Natural killer cell treated with Interleukin-12 subunit alpha and Interleukin-12 subunit beta and Interleukin-15 and Interleukin-18, amount 100 ng/mL, for 72 hours (primary cell): Measurements from ENCODE around the gene SUSD6. TPM values are rescaled to one million over a fixed set of nuclear protein-coding genes. Genes with fewer than 3 reads are reported as not detected.
"Not testable (repeated sequence)": the region's sequence is repeated elsewhere in the genome, so short reads cannot be mapped to it uniquely, and the experiment has no call there.

Experiments
- ATAC-seq, 2 donors: fragments of 150-1000 bp; cut with Tn5 transposase in 1 of 2; sonication (Bioruptor Pico), chemical (Tn5 transposase) in 1 of 2; 2 replicates each; pipeline ENCODE4 v1.10.0; 2021
- DNase-seq: peaks from one replicate; pipeline ENCODE4 v3.0.0; 2022; ENCODE audit warnings: low spot score
- H3K27ac Mint-ChIP-seq, 2 donors: 1 replicate in 1 of 2; 2 replicates in 1 of 2; pipeline ENCODE4 v1.8.0; 2022; ENCODE audit warnings: mixed read lengths in 2 of 2, mild to moderate bottlenecking in 1 of 2, moderate library complexity in 1 of 2
- H3K27me3 Mint-ChIP-seq, 2 donors: 1 replicate in 1 of 2; 2 replicates in 1 of 2; pipeline ENCODE4 v1.8.0; 2022; ENCODE audit warnings: mixed read lengths in 2 of 2
- H3K36me3 Mint-ChIP-seq: one replicate; pipeline ENCODE4 v1.8.0; 2022; ENCODE audit warnings: mixed read lengths
- H3K4me1 Mint-ChIP-seq, 2 donors: 1 replicate in 1 of 2; 2 replicates in 1 of 2; pipeline ENCODE4 v1.8.0; 2022; ENCODE audit warnings: low read depth in 2 of 2, mixed read lengths in 2 of 2, mild to moderate bottlenecking in 1 of 2
- H3K4me3 Mint-ChIP-seq: one replicate; pipeline ENCODE4 v1.8.0; 2022; ENCODE audit warnings: mixed read lengths
- H3K9me3 Mint-ChIP-seq: 2 replicates; pipeline ENCODE4 v1.8.0; 2022; ENCODE audit warnings: mixed read lengths
- total RNA-seq, 2 donors: library from RNA; stranded (reverse); gene quantifications; one replicate each; pipeline ENCODE4 v1.2.3, GENCODE V29; 2022

SUSD6 gene
- total RNA-seq, 2 donors from 2014 or later, result 111 to 139 TPM

DNA sequence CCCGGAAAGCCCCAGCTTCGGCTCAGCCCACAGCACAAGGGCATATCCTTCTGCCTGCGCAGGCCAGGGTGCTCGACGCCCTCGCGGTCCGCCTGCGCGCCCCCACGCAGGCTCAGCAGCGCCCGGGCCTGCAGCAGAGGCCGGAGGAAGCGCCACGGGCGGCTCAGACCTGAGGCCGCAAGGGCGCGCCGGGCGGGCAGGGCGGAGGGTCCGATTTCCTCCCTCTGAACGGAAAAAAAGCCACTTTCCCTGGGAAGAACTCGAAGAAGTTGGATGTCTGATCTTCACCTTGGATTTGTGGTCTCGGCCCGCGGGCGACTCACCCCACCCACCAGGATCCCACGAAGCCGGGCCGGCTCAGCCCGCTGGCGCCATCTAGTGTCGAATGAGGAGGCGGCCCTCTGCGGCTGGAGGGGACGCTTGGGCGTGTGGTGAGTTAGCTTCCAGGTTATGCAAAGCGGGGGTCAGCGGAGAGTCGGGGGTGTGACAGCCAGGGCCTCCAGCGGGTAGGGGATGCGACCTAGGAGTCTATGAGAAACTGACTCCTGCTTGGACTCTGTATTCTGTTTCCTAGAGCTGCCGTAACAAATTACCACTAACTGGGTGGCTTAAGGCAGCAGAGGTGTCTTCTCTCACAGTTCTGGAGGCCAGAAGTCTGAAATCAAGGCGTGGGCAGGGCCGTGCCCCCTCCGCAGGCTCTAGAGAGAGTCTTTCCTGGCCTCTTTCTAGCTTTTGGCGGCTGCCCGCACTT lies 115.5 kb downstream of the SUSD6 start:
- Mint-ChIP-seq H3K27ac (peak overlapping the region; percentile 79 to 93), H3K27me3 (no peaks in the 10 kb centered on the region), H3K4me1 (peaks cover 36 to 41% of the 10 kb centered on the region in 2 donors), H3K9me3 (no peaks in the 10 kb centered on the region), H3K36me3 (no peaks in the 10 kb centered on the region), H3K4me3 (peak overlapping the region; percentile 84)
- DNase-seq (peak; percentile 92), ATAC-seq (peak; percentile 95 to 96)

DNA sequence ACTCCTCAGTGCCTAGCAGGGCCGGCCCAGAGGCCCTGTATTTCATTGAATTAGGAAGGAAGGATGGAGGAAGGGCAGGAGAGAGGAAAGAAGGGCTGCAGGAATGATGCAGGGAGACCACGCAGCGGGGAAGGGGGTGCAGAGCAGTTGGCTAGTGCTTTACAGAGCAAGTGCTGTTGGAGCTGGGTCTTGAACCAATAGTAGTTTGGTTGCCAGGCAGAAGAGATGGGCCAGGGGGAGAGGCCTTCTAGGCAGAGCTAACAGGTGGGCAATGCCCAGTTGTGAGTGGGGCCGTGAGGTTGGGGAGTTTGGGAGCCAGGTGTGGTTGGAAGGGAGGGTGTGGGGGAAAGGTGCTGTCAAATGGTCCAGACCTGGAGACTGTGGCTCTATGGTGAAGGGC lies 116.5 kb downstream of the SUSD6 start:
- ATAC-seq (no peak), DNase-seq (no peak)
- H3K4me3 Mint-ChIP-seq, result peak overlapping the region; percentile 84
- H3K27me3 Mint-ChIP-seq, result no peaks in the 10 kb centered on the region
- H3K36me3 Mint-ChIP-seq, result no peaks in the 10 kb centered on the region
- no peaks in the 10 kb centered on the region for H3K9me3 Mint-ChIP-seq
- peaks cover 36 to 41% of the 10 kb centered on the region in 2 donors for H3K4me1 Mint-ChIP-seq
- peak overlapping the region; percentile 79 to 93 for H3K27ac Mint-ChIP-seq

DNA sequence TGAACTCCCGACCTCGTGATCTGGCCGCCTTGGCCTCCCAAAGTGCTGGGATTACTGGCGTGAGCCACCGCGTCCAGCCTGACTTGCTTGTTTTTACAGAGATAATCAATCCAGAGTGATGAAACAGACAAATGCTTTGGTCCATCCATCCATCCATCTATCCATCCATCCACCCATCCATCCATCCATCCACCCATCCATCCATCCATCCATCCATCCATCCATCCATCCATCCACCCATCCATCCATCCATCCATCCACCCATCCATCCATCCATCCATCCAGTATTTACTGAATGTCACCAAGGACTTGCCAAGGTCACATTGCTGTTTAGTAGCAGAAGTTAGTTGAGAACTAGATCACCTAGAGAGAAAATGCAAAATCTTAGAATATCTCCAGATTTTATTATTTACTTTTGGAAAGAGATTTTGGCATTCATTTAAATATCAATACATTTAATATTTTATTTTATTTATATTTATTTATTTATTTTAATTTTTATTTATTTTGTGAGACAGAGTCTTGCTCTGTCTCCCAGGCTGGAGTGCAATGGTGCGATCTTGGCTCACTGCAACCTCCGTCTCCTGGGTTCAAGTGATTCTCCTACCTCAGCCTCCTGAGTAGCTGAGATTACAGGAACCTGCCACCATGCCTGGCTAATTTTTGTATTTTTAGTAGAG lies 120.7 kb downstream of the SUSD6 start:
- H3K27ac Mint-ChIP-seq, ATAC-seq, H3K4me3 Mint-ChIP-seq, DNase-seq, H3K9me3 Mint-ChIP-seq, H3K36me3 Mint-ChIP-seq, H3K27me3 Mint-ChIP-seq: not testable (repeated sequence)
- H3K4me1 Mint-ChIP-seq, result peaks cover 24 to 25% of the 10 kb centered on the region in 2 donors

DNA sequence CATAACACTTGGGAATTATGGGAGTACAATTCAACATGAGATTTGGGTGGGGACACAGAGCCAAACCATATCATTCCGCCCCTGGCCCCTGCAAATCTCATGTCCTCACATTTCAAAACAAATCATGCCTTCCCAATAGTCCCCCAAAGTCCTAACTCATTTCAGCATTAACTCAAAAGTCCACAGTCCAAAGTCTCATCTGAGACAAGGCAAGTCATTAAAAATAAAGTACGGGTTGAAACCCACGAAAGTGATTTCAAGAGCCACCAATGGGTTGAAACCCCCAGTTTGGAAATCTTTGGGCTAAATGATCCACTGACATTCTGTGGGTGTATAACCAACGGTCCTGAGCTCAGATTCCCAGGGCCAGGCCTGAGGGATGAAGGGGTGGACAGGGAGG lies 125.0 kb downstream of the SUSD6 start:
- not testable (repeated sequence) for DNase-seq, ATAC-seq, H3K36me3 Mint-ChIP-seq, H3K9me3 Mint-ChIP-seq, H3K4me1 Mint-ChIP-seq, H3K27me3 Mint-ChIP-seq, H3K27ac Mint-ChIP-seq, H3K4me3 Mint-ChIP-seq

GRCh38 chr14:69741055-69741454 lies 129.7 kb downstream of the SUSD6 start:
- Mint-ChIP-seq H3K27me3 (no peaks in the 10 kb centered on the region), H3K4me1 (no peaks in the 10 kb centered on the region), H3K27ac (no peak overlapping the region), H3K4me3 (no peak overlapping the region), H3K36me3 (no peaks in the 10 kb centered on the region), H3K9me3 (no peaks in the 10 kb centered on the region)
- DNase-seq, result no peak
- ATAC-seq, result no peak

GRCh38 chr14:69749956-69750355 lies 138.6 kb downstream of the SUSD6 start:
- H3K27me3 Mint-ChIP-seq, result no peaks in the 10 kb centered on the region
- no peak overlapping the region for H3K4me3 Mint-ChIP-seq
- DNase-seq (no peak), ATAC-seq (no peak)
- no peak overlapping the region for H3K27ac Mint-ChIP-seq
- peaks cover 0 to 8% of the 10 kb centered on the region in 2 donors for H3K4me1 Mint-ChIP-seq
- H3K9me3 Mint-ChIP-seq, result no peaks in the 10 kb centered on the region
- no peaks in the 10 kb centered on the region for H3K36me3 Mint-ChIP-seq

GRCh38 chr14:69750495-69750894 lies 139.1 kb downstream of the SUSD6 start:
- no peak overlapping the region for H3K4me3 Mint-ChIP-seq
- no peaks in the 10 kb centered on the region for H3K9me3 Mint-ChIP-seq
- no peak overlapping the region for H3K27ac Mint-ChIP-seq
- H3K4me1 Mint-ChIP-seq, result peaks cover 5 to 12% of the 10 kb centered on the region in 2 donors
- DNase-seq, result no peak
- ATAC-seq, result peak in 1 of 2 donors; percentile 9
- no peaks in the 10 kb centered on the region for H3K27me3 Mint-ChIP-seq
- no peaks in the 10 kb centered on the region for H3K36me3 Mint-ChIP-seq

GRCh38 chr14:69752773-69753172 lies 141.4 kb downstream of the SUSD6 start:
- Mint-ChIP-seq H3K36me3 (no peaks in the 10 kb centered on the region), H3K4me3 (no peak overlapping the region), H3K27ac (no peak overlapping the region), H3K27me3 (no peaks in the 10 kb centered on the region), H3K9me3 (no peaks in the 10 kb centered on the region), H3K4me1 (peaks cover 5 to 16% of the 10 kb centered on the region in 2 donors)
- ATAC-seq (no peak), DNase-seq (no peak)

GRCh38 chr14:69753860-69754259 lies 142.5 kb downstream of the SUSD6 start:
- peak overlapping the region in 1 of 2 donors; percentile 31 for H3K27ac Mint-ChIP-seq
- H3K27me3 Mint-ChIP-seq, result no peaks in the 10 kb centered on the region
- peaks cover 5 to 16% of the 10 kb centered on the region in 2 donors for H3K4me1 Mint-ChIP-seq
- no peaks in the 10 kb centered on the region for H3K36me3 Mint-ChIP-seq
- no peak overlapping the region for H3K4me3 Mint-ChIP-seq
- ATAC-seq, result no peak
- H3K9me3 Mint-ChIP-seq, result no peaks in the 10 kb centered on the region
- no peak for DNase-seq

DNA sequence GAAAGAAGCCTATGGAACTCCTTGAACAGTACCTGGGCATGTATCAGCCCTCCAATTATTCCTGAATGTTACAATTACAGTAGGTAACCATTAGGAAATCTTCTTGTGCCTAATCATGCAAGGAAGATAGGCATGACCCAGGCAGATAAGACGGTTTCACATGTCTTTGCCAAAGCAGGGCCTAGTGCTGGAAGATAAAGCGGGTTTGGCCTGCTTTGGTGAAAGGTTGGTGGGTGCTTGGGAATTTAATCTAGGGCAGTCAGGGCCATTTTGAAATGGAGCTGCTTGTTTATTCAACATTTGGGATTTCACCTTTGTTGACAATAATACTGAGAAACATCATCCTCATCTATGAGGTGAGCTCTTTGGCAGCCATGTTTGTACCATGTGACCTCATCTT lies 143.1 kb downstream of the SUSD6 start:
- H3K4me3 Mint-ChIP-seq, result no peak overlapping the region

GRCh38 chr14:69755296-69755695 lies 143.9 kb downstream of the SUSD6 start:
- no peak overlapping the region for H3K27ac Mint-ChIP-seq
- no peaks in the 10 kb centered on the region for H3K9me3 Mint-ChIP-seq
- DNase-seq, result no peak
- no peak for ATAC-seq
- H3K36me3 Mint-ChIP-seq, result no peaks in the 10 kb centered on the region
- H3K4me1 Mint-ChIP-seq, result peaks cover 5 to 16% of the 10 kb centered on the region in 2 donors
- no peak overlapping the region for H3K4me3 Mint-ChIP-seq
- no peaks in the 10 kb centered on the region for H3K27me3 Mint-ChIP-seq

More for the DNA sequence above, 143.1 kb downstream of the SUSD6 start:
- ATAC-seq, result no peak
- Mint-ChIP-seq H3K27me3 (no peaks in the 10 kb centered on the region), H3K4me1 (peaks cover 5 to 16% of the 10 kb centered on the region in 2 donors), H3K9me3 (no peaks in the 10 kb centered on the region), H3K36me3 (no peaks in the 10 kb centered on the region), H3K27ac (peak overlapping the region in 1 of 2 donors; percentile 31)
- no peak for DNase-seq

GRCh38 chr14:69755784-69756183 lies 144.4 kb downstream of the SUSD6 start:
- H3K27me3 Mint-ChIP-seq, result no peaks in the 10 kb centered on the region
- H3K4me3 Mint-ChIP-seq, result no peak overlapping the region
- H3K36me3 Mint-ChIP-seq, result no peaks in the 10 kb centered on the region
- H3K4me1 Mint-ChIP-seq, result peaks cover 5 to 16% of the 10 kb centered on the region in 2 donors
- ATAC-seq (no peak), DNase-seq (no peak)
- no peak overlapping the region for H3K27ac Mint-ChIP-seq
- no peaks in the 10 kb centered on the region for H3K9me3 Mint-ChIP-seq

GRCh38 chr14:69756298-69756697 lies 144.9 kb downstream of the SUSD6 start:
- Mint-ChIP-seq H3K27me3 (no peaks in the 10 kb centered on the region), H3K9me3 (no peaks in the 10 kb centered on the region), H3K4me3 (no peak overlapping the region), H3K4me1 (peaks cover 5 to 16% of the 10 kb centered on the region in 2 donors), H3K27ac (no peak overlapping the region), H3K36me3 (no peaks in the 10 kb centered on the region)
- DNase-seq, result no peak
- ATAC-seq, result no peak

DNA sequence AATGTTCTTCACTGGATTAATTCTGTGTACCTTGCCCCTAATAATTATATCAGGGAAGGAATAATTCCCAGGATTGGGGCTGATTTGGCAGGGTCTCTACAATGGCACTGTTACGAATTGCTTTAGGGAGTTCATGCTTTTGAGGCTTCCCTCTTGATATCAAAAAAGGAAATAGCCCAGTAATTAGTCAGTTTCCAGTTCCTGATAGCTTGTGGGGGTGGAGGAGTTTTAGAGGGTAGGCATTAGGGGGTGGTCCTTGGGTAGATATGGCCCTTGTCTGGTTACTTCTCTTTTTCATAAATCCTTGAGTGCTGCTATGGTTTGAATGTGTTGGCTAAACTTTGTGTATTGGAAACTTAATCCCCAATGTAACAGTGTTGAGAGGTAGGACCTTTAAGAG lies 149.4 kb downstream of the SUSD6 start:
- Mint-ChIP-seq H3K4me3 (no peak overlapping the region), H3K36me3 (peaks cover 7% of the 10 kb centered on the region), H3K27me3 (no peaks in the 10 kb centered on the region), H3K27ac (no peak overlapping the region), H3K4me1 (peaks cover 9% of the 10 kb centered on the region in 2 donors), H3K9me3 (peaks cover 2% of the 10 kb centered on the region)
- ATAC-seq (no peak), DNase-seq (no peak)
